Prostate gland (tissue), 2 donors: ENCODE measurements around the gene MORN1. TPM values are rescaled to one million over a fixed set of nuclear protein-coding genes. Genes with fewer than 3 reads are reported as not detected.
A peak's percentile ranks its signal among the peaks of the same experiment; 100 is the strongest.

Source experiments
- DNase-seq: peaks from one replicate; pipeline ENCODE4 v3.0.0-alpha.2; 2019; ENCODE audit warnings: low spot score
- H3K27ac ChIP-seq, 2 donors: fragments of 200-600 bp; sonication (generic); 2 replicates each; pipeline ENCODE4 v1.5.1; 2017 to 2019
- H3K27me3 ChIP-seq: fragments of 200-600 bp; sonication (generic); replicated peaks from 2 replicates; pipeline ENCODE4 v1.5.1; 2019; ENCODE audit not compliant: insufficient read depth
- H3K36me3 ChIP-seq, 2 donors: fragments of 200-600 bp; sonication (generic); 1 replicate in 1 of 2; 2 replicates in 1 of 2; pipeline versions ENCODE4 v1.5.1 to v1.8.1; 2017 to 2019
- H3K4me1 ChIP-seq: fragments of 200-600 bp; sonication (generic); replicated peaks from 2 replicates; pipeline ENCODE4 v1.5.1; 2019
- H3K4me3 ChIP-seq, 2 donors: fragments of 200-600 bp; sonication (generic); 2 replicates each; pipeline ENCODE4 v1.5.1; 2017 to 2019
- H3K9me3 ChIP-seq: fragments of 200-600 bp; sonication (generic); 2 replicates; pipeline ENCODE4 v1.5.1; 2017
- POLR2A ChIP-seq: fragments of 450-650 bp; IDR thresholded peaks from one replicate; pipeline ENCODE4 v1.6.1; 2016; ENCODE audit warnings: antibody characterized with exemption, mild to moderate bottlenecking
- POLR2AphosphoS5 ChIP-seq: sonication (generic); formaldehyde crosslinking; IDR thresholded peaks from one replicate; pipeline ENCODE4 v1.6.1; 2017; ENCODE audit warnings: antibody characterized with exemption
- WGBS: methylation state at CpG from one replicate; pipeline ENCODE4 v1.1.5; 2018; 5-methylcytosine and 5-hydroxymethylcytosine counted together
- intact Hi-C: fragments of 100-400 bp; cut with DNase I; formaldehyde crosslinking; loops from one replicate; pipeline ENCODE4 v1.14.2; 2022
- total RNA-seq, 2 donors: library from RNA; depleted of rRNA; stranded (reverse); fragments of >200 nt; gene quantifications; one replicate each; pipeline ENCODE4 v1.1.0, GENCODE V29; 2016
- TF ChIP-seq, protein P1 (sequence below), 4 experiments: fragments of 200-600 bp in 2 of 4; fragments of 450-650 bp in 2 of 4; sonication (generic) in 2 of 4; IDR thresholded peaks; 1 replicate in 3 of 4; 2 replicates in 1 of 4; pipeline ENCODE4 v1.5.1; 2016 to 2019; ENCODE audit warnings: antibody characterized with exemption in 4 of 4, mild to moderate bottlenecking in 2 of 4, moderate library complexity in 2 of 4

MORN1 gene
- total RNA-seq, 2 donors from 2014 or later = 18.6 to 21.0 TPM

DNA sequence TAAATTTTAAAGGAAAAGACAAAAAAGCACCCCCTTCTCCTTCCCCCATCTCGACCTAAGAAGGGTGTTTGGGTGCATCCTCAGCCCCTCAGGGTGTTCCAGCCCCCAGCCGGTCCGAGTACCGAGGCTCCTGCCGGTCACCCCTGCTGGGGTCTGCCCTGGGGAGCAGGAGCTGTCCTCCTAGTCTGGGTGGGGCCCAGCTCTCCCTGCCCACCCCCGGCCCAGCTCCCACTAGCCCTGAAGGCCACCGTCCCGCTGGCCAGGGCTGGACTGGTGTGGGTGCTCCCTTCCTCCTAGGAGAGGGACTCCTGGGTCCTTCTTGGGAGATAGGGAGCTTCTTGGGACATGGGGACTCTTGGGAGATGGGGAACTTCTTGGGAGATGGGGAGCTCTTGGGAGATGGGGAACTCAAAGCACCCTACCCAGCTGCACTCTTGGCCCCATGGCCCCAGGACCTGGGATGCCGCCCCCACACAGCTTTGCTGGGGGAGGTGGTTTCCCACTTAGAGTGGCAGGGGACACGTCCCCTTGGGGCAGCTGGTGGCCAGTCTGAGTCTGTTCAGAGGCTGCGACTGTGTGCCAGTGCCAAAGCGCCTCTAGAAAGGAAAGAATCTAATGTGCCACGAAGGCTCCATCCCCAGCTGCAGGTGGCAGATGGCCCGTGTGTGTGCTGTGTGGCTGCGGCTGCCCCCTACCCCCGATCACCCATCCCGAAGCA, 44.5 kb downstream of the MORN1 start:
- no peaks in the 10 kb centered on the region for H3K27me3 ChIP-seq
- TF ChIP-seq POLR2AphosphoS5 = no peak
- no peak for TF ChIP-seq POLR2A
- TF ChIP-seq, protein P1, sequence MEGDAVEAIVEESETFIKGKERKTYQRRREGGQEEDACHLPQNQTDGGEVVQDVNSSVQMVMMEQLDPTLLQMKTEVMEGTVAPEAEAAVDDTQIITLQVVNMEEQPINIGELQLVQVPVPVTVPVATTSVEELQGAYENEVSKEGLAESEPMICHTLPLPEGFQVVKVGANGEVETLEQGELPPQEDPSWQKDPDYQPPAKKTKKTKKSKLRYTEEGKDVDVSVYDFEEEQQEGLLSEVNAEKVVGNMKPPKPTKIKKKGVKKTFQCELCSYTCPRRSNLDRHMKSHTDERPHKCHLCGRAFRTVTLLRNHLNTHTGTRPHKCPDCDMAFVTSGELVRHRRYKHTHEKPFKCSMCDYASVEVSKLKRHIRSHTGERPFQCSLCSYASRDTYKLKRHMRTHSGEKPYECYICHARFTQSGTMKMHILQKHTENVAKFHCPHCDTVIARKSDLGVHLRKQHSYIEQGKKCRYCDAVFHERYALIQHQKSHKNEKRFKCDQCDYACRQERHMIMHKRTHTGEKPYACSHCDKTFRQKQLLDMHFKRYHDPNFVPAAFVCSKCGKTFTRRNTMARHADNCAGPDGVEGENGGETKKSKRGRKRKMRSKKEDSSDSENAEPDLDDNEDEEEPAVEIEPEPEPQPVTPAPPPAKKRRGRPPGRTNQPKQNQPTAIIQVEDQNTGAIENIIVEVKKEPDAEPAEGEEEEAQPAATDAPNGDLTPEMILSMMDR (IDR thresholded peaks at IDR 0.05) = no peak
- no peaks in the 10 kb centered on the region for H3K9me3 ChIP-seq
- no peak for DNase-seq
- H3K4me1 ChIP-seq = no peaks in the 10 kb centered on the region
- no peaks in the 10 kb centered on the region for H3K36me3 ChIP-seq
- H3K27ac ChIP-seq = no peak overlapping the region
- 85% methylated on average over 14 of the region's 17 CpGs for WGBS
- intact Hi-C loops = no loop called here
- H3K4me3 ChIP-seq = no peak overlapping the region

- Histone ChIP-seq H3K27me3 (no peaks in the 10 kb centered on the region), H3K9me3 (no peaks in the 10 kb centered on the region), H3K36me3 (no peaks in the 10 kb centered on the region), H3K4me1 (no peaks in the 10 kb centered on the region), H3K4me3 (no peak overlapping the region), H3K27ac (no peak overlapping the region)
- intact Hi-C loops = no loop called here
- WGBS = 91% methylated on average over 12 of the region's 24 CpGs
- no peak for DNase-seq
- TF ChIP-seq, protein P1 (IDR thresholded peaks at IDR 0.05) = no peak
- TF ChIP-seq POLR2A (no peak), POLR2AphosphoS5 (no peak)
Measured at GRCh38 chr1:2345297-2346075, 45.9 kb downstream of the MORN1 start.

DNA sequence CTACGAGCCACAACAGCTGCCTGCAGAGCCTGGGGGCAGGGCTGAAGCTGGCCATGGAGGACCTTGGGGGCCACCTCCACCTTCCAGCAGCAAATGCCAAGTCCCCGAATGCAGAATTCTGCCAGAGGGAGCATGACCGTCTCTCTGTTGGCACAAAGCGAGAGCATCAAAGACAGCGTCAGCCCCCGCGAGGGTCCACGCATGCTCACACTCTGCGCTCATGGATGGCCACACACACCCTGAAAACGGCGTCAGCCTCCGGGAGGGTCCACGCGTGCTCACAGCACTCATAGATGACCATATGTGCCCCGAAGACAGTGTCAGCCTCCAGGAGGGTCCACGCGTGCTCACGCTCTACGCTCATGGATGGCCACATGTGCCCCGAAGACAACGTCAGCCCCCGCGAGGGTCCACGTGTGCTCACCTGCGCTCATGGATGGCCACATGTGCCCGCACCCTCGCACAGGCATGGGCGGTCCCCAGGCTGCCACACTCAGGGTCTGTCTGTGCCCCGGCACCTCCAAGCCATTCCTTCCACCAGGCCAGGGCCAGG, 46.5 kb downstream of the MORN1 start:
- TF ChIP-seq, protein P1 (IDR thresholded peaks at IDR 0.05) = no peak
- TF ChIP-seq POLR2AphosphoS5 (no peak), POLR2A (no peak)
- no peaks in the 10 kb centered on the region for H3K4me1 ChIP-seq
- H3K36me3 ChIP-seq = no peaks in the 10 kb centered on the region
- H3K9me3 ChIP-seq = no peaks in the 10 kb centered on the region
- WGBS = 91% methylated on average over 29 of the region's 29 CpGs
- DNase-seq = no peak
- H3K27ac ChIP-seq = no peak overlapping the region
- H3K27me3 ChIP-seq = no peaks in the 10 kb centered on the region
- intact Hi-C loops = no loop called here
- no peak overlapping the region for H3K4me3 ChIP-seq

DNA sequence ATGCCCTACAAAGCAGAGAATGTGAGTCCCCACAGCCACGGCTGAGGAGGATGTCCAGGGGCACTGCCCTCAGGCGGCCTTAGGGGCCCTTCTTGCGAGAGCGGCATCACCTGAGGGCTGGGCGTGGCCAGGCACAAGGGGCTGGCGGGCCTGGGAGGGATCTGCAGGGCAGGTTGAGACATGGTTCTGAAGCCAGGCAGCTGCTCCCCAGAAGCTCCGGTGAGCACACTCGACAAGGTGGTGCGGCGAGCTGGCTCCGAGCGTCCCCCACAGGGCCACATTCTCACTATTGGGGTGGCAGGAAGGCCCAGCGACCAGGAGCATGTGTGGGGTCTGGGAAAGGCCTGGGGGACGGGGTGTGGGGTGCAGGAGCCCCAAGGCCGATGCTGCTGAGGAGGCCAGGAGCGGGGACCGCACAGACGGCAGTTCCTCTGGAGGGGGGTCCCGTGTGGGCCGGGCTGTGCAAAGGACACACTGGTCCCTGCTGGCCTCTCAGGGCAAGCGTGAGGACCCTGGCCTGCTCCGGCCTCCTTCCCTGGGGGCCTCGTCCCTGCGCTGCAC, 47.2 kb downstream of the MORN1 start:
- WGBS = 59% methylated on average over 24 of the region's 24 CpGs
- H3K36me3 ChIP-seq = no peaks in the 10 kb centered on the region
- TF ChIP-seq POLR2AphosphoS5 (peak; percentile 20), POLR2A (no peak)
- H3K9me3 ChIP-seq = no peaks in the 10 kb centered on the region
- intact Hi-C loops = no loop called here
- no peak overlapping the region for H3K27ac ChIP-seq
- H3K4me1 ChIP-seq = no peaks in the 10 kb centered on the region
- no peaks in the 10 kb centered on the region for H3K27me3 ChIP-seq
- DNase-seq = peak; percentile 51
- no peak overlapping the region for H3K4me3 ChIP-seq
